CD1c-positive myeloid dendritic cell (primary cell): ENCODE measurements around the gene STAP1.
"Not testable (repeated sequence)": the region's sequence is repeated elsewhere in the genome, so short reads cannot be mapped to it uniquely, and the experiment has no call there.

ENCODE experiments used
- DNase-seq: peaks from one replicate; pipeline ENCODE4 v3.0.0-alpha.2; 2016; ENCODE audit errors: extremely low spot score

STAP1 gene

GRCh38 chr4:67558493-67558892 is at the start of gene STAP1:
TSS of gene STAP1 (plus strand) at chr4:67558727. CDS start at chr4:67558810, 83 bp downstream.
- DNase-seq: peak; percentile 35

DNA sequence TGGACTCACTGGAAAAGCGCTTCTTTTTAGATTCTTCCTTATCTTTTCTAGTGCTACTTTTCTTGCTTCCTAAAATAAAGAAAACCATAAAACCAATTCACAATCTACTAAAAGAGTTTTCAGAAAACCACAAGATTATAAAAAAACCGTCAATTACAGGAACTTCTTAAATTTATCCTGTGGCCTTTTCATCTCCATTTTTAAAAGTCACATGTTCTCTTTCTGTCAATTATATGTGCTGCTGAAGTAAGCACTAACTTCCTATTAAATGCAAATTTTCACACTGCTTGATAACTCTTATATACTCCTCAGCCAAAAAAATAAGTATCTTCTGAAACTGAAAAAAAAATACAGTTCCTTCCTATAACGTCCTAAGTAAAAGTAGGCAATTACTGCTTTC is 46.0 kb upstream of the STAP1 start:
- no peak for DNase-seq

DNA sequence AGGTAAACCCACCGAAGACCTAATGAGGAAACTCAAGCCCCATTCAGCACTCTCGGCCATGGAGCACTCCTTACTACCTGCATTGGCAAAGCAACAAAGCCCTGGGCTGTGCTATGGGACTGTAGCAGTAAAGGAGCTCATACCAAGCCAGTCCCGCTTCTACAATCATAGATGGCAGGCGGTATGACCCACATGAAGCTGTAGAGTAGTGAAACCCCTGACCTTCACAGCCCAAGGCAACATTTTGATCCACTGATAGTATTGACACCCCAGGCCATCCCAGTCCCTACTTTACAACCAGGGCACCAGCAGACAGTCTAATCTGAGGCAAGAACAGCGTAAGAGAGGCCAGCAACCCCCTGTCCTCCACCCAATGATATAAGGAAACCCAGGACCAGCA is 38.4 kb upstream of the STAP1 start:
- no peak for DNase-seq

- DNase-seq: no peak
Observed at GRCh38 chr4:67521506-67521905, 37.0 kb upstream of the STAP1 start.

- DNase-seq: no peak
Observed at GRCh38 chr4:67522230-67522629, 36.3 kb upstream of the STAP1 start.

DNA sequence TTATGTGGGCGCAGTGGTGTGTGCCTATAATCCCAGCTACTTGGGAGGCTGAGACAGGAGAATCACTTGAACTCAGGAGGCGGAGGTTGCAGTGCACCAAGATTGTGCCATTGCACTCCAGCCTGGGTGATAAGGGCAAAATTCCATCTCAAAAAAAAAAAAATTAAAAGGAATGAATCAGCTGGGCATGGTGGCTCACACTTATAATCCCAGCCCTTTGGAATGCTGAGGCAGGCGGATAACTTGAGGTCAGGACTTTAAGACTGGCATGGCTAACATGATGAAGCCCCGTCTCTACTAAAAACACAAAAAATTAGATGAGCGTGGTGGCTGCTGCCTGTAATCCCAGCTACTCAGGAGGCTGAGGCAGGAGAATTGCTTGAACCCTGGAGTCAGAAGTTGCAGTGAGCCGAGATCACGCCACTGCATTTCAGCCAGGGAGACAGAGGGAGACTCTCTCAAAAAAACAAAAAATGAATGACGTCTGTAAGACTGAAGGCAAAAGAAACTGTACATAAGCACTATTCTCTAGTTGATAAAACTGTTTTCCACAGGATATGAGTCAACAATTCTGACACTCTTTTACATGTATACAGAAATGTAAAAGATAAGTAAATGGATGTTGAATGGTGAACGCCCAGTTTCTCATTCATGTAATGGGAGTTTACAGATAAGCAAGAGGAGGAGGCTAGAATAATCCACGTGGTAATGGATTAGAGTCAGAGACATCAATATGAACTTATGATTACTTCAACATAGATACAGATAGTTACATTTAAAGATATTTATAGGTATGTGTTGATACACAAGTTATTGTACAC is 35.5 kb upstream of the STAP1 start:
- DNase-seq: no peak

GRCh38 chr4:67524140-67524539 is 34.4 kb upstream of the STAP1 start:
- not testable (repeated sequence) for DNase-seq

DNA sequence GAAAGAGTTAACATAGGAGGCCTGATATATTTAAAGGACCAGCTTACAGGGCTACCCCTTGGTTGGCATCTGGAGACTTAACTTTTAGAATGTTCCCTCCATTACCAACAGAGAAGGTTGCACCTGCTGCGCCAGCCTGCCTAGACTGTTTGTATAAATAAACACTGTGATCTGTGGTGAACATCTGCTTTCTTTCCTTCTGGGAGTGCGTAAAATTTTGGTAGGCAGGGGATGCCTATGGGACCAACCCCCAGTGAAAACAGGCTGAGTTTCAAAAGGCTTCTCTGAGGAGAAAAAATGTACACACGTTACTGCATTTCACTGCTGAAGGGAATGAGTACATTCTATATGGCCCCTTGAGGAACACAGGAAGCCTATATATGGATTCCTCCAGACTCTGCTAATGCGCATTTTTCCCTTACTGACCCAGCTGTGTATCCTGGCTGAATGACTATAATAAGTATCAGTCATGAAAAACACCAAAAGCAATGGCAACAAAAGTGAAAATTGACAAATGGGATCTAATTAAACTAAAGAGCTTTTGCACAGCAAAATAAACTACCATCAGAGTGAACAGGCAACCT is 27.1 kb upstream of the STAP1 start:
- DNase-seq: no peak

- DNase-seq: not testable (repeated sequence)
Observed at GRCh38 chr4:67532397-67532796, 26.1 kb upstream of the STAP1 start.

- no peak for DNase-seq
Observed at GRCh38 chr4:67533112-67533511, 25.4 kb upstream of the STAP1 start.

- no peak for DNase-seq
Observed at GRCh38 chr4:67535280-67535840, 23.2 kb upstream of the STAP1 start.

DNA sequence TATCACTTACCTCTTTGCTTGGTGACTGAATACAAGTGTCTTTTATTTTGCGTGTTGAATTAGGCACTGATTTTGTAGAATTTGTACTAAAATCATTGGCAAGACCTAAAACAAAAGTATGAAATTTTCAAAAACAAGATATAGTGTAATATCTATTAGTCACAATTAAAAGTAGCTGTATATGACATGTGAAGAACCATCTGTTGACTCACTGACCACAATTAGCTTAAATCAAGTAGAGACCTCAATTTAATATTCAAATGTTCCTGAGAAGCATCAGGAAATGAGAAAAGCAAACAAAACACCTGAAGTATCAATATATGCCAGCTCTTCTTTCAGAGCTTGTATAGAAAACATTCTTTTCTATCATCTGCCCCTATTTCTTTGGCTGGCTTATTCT is 18.7 kb upstream of the STAP1 start:
- DNase-seq: no peak

DNA sequence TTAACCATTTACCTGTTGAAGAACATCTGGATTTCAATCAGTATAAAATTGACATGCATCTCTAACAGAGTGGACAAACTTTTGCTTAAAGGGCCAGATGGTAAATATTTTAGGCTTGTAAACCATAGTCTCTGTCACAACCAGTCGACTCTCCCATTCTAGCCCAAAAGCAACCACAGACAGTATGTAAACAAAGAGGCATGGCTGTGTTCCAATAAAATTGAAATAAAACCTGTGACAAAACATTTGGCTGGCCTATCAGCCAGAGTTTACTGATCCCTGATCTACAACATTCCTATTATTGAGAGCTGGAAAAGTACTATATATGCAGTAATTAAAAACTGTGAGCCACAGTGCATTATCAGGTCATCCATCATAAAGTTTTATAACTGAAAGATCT is 16.5 kb upstream of the STAP1 start:
- DNase-seq: no peak

DNA sequence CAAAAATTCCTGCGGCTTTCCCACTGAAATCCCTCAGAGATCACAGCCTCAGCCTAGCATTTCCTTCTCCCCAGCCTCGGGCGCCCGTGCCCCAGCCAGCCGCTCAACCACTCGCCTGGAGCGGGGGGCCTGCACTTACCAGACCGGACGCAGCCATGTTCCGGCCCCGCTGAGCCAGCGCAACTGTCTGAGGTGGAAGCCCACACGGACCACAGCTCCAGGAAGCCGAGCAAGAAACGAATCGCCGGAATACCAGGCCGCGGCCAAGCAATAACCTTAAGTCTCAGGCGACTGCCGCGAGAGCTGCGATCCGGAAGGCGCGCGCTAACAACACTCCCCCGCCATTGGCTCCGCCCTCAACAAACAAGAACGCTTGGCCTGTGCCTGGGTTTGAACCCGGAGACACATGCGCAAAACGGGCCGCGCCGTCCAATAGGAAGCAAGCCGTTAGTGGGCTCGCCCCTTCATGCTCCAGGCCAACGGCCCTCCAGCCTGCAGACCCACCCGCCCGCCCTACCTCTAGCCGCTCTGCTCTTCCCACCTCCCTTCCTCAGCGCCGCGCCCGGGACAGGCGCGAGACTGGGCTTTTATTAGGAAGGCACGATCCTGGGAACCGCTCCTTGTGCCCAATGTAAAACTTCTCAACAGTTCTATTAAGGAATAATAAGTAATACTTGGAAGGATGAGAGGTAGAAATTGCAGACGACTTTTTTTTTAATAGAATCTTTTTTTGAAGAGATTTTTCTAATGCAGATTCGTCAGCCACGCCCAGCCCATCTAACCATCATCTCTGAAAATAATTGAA is 13.1 kb upstream of the STAP1 start, which contains the start of gene CENPC:
Gene CENPC, minus strand, starts transcription at position 305 of the 805 bp plus-strand sequence. Its CDS starts 148 bp downstream, at position 157.
- peak; percentile 97 for DNase-seq

- no peak for DNase-seq
Observed at GRCh38 chr4:67546004-67546356, 12.5 kb upstream of the STAP1 start.

- no peak for DNase-seq
Observed at GRCh38 chr4:67546971-67547370, 11.6 kb upstream of the STAP1 start.

GRCh38 chr4:67549123-67549522 is 9.4 kb upstream of the STAP1 start:
- DNase-seq: peak; percentile 44

GRCh38 chr4:67550451-67550850 is 8.1 kb upstream of the STAP1 start:
- DNase-seq: no peak

- no peak for DNase-seq
Observed at GRCh38 chr4:67550857-67551256, 7.7 kb upstream of the STAP1 start.

DNA sequence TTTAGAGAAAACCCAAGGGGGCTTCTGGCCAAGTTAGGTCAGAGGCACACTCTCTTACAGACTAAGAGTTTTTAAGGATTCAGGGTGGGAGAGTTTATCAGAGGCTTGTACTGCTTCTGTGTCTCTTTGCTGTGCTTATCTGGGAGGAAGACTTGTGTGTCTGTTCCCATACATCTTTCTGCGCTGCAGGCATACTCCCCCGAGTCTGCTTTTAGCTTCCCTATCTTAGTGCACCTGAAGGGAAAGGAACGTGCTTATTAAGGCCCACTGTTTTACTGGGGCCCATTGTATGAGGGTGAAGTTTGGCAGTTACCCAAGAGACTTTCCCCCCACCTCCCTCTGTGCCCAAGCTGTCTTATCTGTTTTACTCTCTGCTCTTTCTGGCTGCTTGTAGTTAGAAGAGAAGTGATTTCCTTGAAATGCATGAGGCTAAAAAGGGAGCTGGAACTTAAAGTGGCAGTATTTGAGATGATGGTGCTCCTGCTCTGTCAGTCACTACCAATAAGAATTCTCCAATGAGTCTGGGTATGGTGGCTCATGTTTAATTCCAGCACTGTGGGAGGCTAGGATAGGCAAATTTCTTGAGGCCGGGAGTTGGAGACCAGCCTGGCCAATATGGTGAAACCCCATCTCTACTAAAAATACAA is 6.3 kb upstream of the STAP1 start:
- DNase-seq: not testable (repeated sequence)

DNA sequence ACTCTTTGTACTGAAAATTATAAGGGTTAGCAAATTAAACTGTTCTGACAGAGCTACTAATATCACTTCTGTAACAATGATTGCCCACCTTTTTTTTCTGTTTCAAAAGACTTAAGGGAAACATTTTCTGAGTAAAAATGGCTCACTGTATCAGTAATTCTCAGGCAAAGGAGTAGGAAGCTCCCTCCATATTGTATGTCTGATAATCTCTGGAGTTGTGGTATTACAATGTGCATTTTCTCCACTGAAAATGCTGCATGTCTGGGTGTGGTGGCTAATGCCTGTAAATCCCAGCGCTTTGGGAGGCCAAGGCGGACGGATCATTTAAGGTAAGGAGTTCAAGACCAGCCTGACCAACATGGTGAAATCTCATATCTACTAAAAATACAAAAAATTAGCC is 4.4 kb upstream of the STAP1 start:
- DNase-seq: no peak

DNA sequence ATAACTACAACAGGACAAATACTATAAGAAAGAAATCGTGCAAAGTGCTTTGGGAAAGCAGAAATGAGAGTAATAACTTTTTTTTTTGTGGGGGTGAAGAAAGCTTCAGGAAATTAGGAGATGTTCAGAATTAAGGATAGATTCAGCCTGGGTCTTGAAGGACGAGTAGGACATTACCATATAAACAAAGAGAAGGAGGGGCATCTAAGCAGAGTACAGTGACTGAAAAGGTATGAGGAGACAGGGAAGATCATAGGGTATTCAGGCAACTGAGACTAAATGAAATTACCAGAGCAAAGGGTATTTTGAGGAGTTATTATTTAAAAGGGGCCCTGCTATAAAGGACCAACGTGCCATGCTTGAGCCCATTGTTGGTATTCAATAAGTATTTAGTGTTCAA is 3.1 kb upstream of the STAP1 start:
- DNase-seq: no peak
